Cardiac fibroblast (primary cell): Measurements from ENCODE around the gene TMEM181.

ENCODE experiments used
- DNase-seq, 2 donors: peaks; one replicate each; pipeline versions ENCODE4 v3.0.0 to v3.0.0-alpha.2; 2010; ENCODE audit warnings: low read depth in 2 of 2
- H3K4me3 ChIP-seq, 2 donors: replicated peaks in 1 of 2; 1 replicate in 1 of 2; 2 replicates in 1 of 2; pipeline ENCODE4 v1.5.1; 2011; ENCODE audit warnings: low read depth in 2 of 2, low read length in 2 of 2, mild to moderate bottlenecking in 2 of 2, moderate library complexity in 1 of 2
- TF ChIP-seq, protein P1 (sequence below): IDR thresholded peaks from one replicate; pipeline ENCODE4 v1.5.1; 2011; ENCODE audit warnings: low read depth, mild to moderate bottlenecking, low read length, inconsistent platforms

The TMEM181 gene

DNA sequence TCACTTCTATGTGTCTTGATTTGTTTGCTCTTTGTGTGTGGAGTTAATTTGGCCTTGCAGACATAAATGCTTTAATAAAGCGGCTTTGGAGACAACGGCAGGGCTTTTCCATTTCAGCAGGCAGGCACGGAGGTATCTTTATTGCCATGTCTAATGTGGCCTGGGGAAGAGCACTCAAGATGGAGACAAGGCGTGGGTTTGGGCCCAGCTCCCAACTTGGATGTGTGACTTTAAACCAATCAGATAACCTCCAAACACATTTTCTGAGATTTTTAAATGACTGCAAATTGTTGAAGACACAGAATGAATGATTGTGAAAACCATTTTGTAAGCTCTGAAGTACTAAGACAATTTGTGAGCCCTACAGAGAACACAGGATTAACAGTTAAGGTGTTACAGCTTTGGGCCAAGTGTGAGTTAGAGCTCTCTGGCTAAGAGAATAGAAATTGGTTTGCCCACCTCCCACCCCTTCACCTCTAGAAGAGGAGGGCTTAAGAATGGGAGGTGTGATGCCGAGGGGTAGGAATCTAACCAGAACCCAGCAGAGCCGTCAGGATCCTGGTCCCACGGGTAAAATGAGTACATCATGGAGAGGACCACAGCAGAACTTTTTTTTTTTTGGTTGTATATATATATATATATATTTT, 75.7 kb downstream of the TMEM181 start:
- DNase-seq, result no peak
- TF ChIP-seq, protein P1, sequence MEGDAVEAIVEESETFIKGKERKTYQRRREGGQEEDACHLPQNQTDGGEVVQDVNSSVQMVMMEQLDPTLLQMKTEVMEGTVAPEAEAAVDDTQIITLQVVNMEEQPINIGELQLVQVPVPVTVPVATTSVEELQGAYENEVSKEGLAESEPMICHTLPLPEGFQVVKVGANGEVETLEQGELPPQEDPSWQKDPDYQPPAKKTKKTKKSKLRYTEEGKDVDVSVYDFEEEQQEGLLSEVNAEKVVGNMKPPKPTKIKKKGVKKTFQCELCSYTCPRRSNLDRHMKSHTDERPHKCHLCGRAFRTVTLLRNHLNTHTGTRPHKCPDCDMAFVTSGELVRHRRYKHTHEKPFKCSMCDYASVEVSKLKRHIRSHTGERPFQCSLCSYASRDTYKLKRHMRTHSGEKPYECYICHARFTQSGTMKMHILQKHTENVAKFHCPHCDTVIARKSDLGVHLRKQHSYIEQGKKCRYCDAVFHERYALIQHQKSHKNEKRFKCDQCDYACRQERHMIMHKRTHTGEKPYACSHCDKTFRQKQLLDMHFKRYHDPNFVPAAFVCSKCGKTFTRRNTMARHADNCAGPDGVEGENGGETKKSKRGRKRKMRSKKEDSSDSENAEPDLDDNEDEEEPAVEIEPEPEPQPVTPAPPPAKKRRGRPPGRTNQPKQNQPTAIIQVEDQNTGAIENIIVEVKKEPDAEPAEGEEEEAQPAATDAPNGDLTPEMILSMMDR, result no peak
- no peak overlapping the region for H3K4me3 ChIP-seq

DNA sequence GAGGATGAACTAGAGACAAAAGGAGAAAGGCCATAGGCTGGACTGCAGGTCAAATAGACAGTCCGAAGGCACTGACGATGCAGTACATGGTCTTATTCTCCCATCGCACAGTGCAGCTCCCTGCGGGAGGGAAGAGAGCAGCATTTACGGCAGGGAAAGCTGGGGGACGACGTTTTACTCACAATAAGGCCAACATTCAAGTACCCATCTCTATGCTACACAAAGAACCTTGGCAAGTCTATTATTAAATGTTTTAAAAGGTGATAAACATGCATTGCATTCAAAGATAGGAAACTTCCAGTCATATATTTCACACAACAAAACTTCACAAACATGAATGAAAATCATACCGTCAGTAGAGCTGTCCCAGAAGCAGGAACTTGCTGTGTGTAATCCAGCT, 76.9 kb downstream of the TMEM181 start:
- no peak overlapping the region for H3K4me3 ChIP-seq
- TF ChIP-seq, protein P1, result no peak
- DNase-seq, result no peak

DNA sequence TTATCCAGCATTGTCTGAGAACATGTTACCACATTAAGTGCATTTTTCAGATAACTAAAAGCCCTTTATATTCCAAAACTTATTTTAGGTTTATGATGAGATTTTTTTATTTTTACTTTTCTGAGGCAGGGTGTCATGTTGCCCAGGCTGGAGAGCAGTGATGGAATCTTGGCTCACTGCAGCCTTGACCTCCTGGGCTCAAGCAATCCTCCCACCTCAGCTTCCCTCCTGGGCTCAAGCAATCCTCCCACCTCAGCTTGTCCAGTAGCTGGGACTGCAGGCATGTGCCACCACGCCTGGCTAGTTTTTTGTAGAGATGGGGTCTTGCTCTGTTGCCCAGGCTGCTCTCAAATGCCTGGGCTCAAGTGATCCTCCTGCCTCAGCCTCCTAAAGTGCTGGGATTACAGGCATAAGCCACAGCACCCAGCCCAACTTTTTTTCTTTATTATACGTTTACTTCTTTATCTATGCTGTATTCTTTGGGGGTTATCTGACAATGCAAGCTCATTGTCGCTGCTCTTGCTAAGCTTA, 78.5 kb downstream of the TMEM181 start:
- TF ChIP-seq, protein P1, result no peak
- no peak overlapping the region for H3K4me3 ChIP-seq
- no peak for DNase-seq

DNA sequence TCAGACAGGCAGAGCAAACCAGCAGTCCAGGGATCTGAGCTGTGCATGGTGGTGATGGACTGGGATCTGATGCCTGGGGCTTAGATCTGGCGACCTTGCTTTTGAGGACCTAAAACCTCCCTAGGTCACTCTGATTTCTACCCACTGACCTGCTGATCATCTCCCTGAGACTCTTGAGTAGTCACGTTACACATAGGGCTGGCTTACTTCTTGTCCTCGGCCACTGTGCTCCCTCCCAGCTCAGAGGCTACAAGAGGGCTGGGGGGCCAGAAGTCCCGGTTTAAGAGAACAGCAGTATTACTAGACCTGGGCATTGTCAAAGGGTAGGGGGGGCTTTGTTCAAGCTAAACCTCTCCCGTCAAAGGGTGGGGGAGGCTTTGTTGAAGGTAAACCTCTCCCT, 79.2 kb downstream of the TMEM181 start:
- TF ChIP-seq, protein P1, result no peak
- H3K4me3 ChIP-seq, result no peak overlapping the region
- no peak for DNase-seq

DNA sequence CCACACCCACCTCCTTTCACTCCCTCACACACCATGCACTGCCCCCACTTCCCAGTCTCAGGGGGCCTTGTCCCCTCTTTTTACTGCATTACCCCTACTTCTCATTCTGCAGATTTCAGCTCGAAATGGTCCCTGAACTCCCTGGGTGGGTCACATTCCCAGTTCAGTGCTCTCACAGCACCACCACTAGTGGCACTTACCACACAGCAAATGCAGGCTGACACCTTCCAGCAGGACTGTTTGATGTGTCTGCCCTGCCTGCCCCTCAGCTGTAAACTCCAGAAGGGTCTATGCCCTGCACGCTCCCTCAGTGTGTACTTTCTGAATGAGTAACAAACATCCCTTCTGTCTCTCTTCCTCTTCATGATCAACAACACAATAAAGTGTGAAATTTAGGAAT, 80.6 kb downstream of the TMEM181 start:
- no peak overlapping the region for H3K4me3 ChIP-seq
- TF ChIP-seq, protein P1, result no peak
- no peak for DNase-seq

DNA sequence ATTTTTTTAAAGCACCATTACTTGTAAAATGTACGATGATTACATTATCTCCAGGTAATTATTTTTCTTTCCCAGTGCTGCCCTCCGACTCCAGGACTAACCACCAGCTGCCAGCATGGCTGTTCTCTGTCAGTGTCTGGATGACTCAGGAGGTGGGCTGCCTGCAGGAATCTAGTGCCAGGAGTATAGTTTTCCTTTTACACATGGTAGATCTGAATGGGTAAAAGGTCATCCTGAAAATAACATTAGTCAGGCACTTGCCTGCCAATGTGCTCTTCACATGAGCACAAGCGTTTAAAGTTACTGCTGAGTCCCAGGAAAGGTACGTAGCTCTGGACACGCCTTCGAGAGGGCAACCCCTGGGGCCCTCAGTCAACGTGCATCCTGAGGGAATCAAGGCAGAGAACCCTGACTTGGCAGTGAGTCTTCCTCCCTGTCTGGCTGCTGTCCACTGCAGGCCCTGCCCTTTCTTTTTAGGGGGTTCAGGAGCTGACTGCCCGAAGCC, 82.3 kb downstream of the TMEM181 start:
- TF ChIP-seq, protein P1, result no peak
- peak overlapping the region in 1 of 2 donors; percentile 22 for H3K4me3 ChIP-seq
- DNase-seq, result peak; percentile 83 to 86

DNA sequence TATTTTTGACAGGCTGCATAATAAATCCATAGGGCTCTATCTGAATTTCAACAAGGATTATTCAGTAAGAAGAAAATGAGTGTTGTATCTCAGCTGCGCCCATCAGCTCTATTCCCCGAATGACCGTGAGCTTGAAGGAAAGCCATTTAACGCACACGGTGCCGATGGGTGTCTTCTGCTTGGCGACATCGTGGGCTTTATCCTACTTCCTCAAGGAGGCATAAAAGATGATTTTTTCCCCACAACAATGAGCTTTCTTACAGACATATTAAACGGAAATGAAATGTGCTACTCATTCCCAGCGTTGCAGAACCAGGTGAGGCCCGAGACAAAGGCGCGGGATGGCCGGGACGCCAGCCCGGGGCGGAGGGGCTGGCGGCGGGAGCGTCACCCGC, 83.9 kb downstream of the TMEM181 start:
- H3K4me3 ChIP-seq, result peak overlapping the region; percentile 95 to 100
- DNase-seq, result peak in 1 of 2 donors; percentile 47
- TF ChIP-seq, protein P1, result no peak
